ENCODE data around the gene ALG6. TPM values are rescaled to one million over a fixed set of nuclear protein-coding genes. Genes with fewer than 3 reads are reported as not detected.

ALG6 gene
- total and polyA plus RNA-seq, 2 donors (not counting 1 experiment from before 2014, with no cell fraction given), result 12.5 to 15.9 TPM

GRCh38 chr1:63450416-63450815, 83.0 kb downstream of the ALG6 start:
- H3K27me3 ChIP-seq (ENCODE audit: control insufficient read depth, insufficient read depth, low read length), result no peaks in the 10 kb centered on the region
- H2AFZ ChIP-seq (ENCODE audit: low read length), result no peak overlapping the region
- H3K36me3 ChIP-seq (ENCODE audit: control insufficient read depth, insufficient read depth, low read length), result no peaks in the 10 kb centered on the region
- no peak overlapping the region for H3K27ac ChIP-seq (ENCODE audit: insufficient read depth, low read length)
- no peaks in the 10 kb centered on the region for H4K20me1 ChIP-seq (ENCODE audit: control insufficient read depth, extremely low read depth, insufficient read depth, low read length)
- no peaks in the 10 kb centered on the region for H3K9me3 ChIP-seq (ENCODE audit: control insufficient read depth, insufficient read depth, low read depth, low read length)
- no peak overlapping the region for H3K9ac ChIP-seq (ENCODE audit: insufficient read depth, low read length)
- H3K79me2 ChIP-seq (ENCODE audit: control insufficient read depth, insufficient read depth, low read length), result no peaks in the 10 kb centered on the region
- TF ChIP-seq EZH2 (IDR thresholded peaks at IDR 0.05; ENCODE audit: low read length, missing control alignments) (no peak), CTCF (conservative IDR thresholded peaks at IDR 0.05 in 1 of 2, IDR thresholded peaks at IDR 0.05 in 1 of 2; ENCODE audit: low read depth in 1 of 2, low read length in 2 of 2) (no peak)
- H3K4me2 ChIP-seq (ENCODE audit: extremely low read depth, insufficient read depth, low read length), result no peak overlapping the region
- no peak overlapping the region for H3K4me3 ChIP-seq (replicated peaks in 1 of 4; ENCODE audit: control extremely low read depth in 1 of 4, insufficient read depth in 1 of 4, low read depth in 3 of 4, low read length in 4 of 4)
- DNase-seq (ENCODE audit: low read depth in 2 of 2), result no peak
- H3K4me1 ChIP-seq (ENCODE audit: control insufficient read depth, extremely low read depth, insufficient read depth, low read length), result peaks cover 5% of the 10 kb centered on the region

GRCh38 chr1:63453232-63453631, 85.8 kb downstream of the ALG6 start:
- Histone ChIP-seq H3K36me3 (ENCODE audit: control insufficient read depth, insufficient read depth, low read length) (no peaks in the 10 kb centered on the region), H3K4me1 (ENCODE audit: control insufficient read depth, extremely low read depth, insufficient read depth, low read length) (peaks cover 5% of the 10 kb centered on the region), H3K79me2 (ENCODE audit: control insufficient read depth, insufficient read depth, low read length) (no peaks in the 10 kb centered on the region), H3K27me3 (ENCODE audit: control insufficient read depth, insufficient read depth, low read length) (no peaks in the 10 kb centered on the region), H2AFZ (ENCODE audit: low read length) (no peak overlapping the region), H3K4me3 (replicated peaks in 1 of 4; ENCODE audit: control extremely low read depth in 1 of 4, insufficient read depth in 1 of 4, low read depth in 3 of 4, low read length in 4 of 4) (no peak overlapping the region), H3K9ac (ENCODE audit: insufficient read depth, low read length) (no peak overlapping the region), H3K4me2 (ENCODE audit: extremely low read depth, insufficient read depth, low read length) (no peak overlapping the region), H3K9me3 (ENCODE audit: control insufficient read depth, insufficient read depth, low read depth, low read length) (no peaks in the 10 kb centered on the region), H4K20me1 (ENCODE audit: control insufficient read depth, extremely low read depth, insufficient read depth, low read length) (no peaks in the 10 kb centered on the region), H3K27ac (ENCODE audit: insufficient read depth, low read length) (no peak overlapping the region)
- TF ChIP-seq EZH2 (IDR thresholded peaks at IDR 0.05; ENCODE audit: low read length, missing control alignments) (no peak), CTCF (conservative IDR thresholded peaks at IDR 0.05 in 1 of 2, IDR thresholded peaks at IDR 0.05 in 1 of 2; ENCODE audit: low read depth in 1 of 2, low read length in 2 of 2) (no peak)
- no peak for DNase-seq (ENCODE audit: low read depth in 2 of 2)

GRCh38 chr1:63454269-63454668, 86.8 kb downstream of the ALG6 start:
- DNase-seq (ENCODE audit: low read depth in 2 of 2), result peak; percentile 7 to 65
- no peaks in the 10 kb centered on the region for H3K9me3 ChIP-seq (ENCODE audit: control insufficient read depth, insufficient read depth, low read depth, low read length)
- H3K27me3 ChIP-seq (ENCODE audit: control insufficient read depth, insufficient read depth, low read length), result no peaks in the 10 kb centered on the region
- no peak overlapping the region for H3K4me3 ChIP-seq (replicated peaks in 1 of 4; ENCODE audit: control extremely low read depth in 1 of 4, insufficient read depth in 1 of 4, low read depth in 3 of 4, low read length in 4 of 4)
- no peaks in the 10 kb centered on the region for H4K20me1 ChIP-seq (ENCODE audit: control insufficient read depth, extremely low read depth, insufficient read depth, low read length)
- no peak overlapping the region for H3K27ac ChIP-seq (ENCODE audit: insufficient read depth, low read length)
- no peaks in the 10 kb centered on the region for H3K36me3 ChIP-seq (ENCODE audit: control insufficient read depth, insufficient read depth, low read length)
- no peaks in the 10 kb centered on the region for H3K79me2 ChIP-seq (ENCODE audit: control insufficient read depth, insufficient read depth, low read length)
- no peak overlapping the region for H3K4me2 ChIP-seq (ENCODE audit: extremely low read depth, insufficient read depth, low read length)
- TF ChIP-seq EZH2 (IDR thresholded peaks at IDR 0.05; ENCODE audit: low read length, missing control alignments), result no peak
- peak; percentile 42 to 50 for TF ChIP-seq CTCF (conservative IDR thresholded peaks at IDR 0.05 in 1 of 2, IDR thresholded peaks at IDR 0.05 in 1 of 2; ENCODE audit: low read depth in 1 of 2, low read length in 2 of 2)
- no peak overlapping the region for H2AFZ ChIP-seq (ENCODE audit: low read length)
- H3K9ac ChIP-seq (ENCODE audit: insufficient read depth, low read length), result no peak overlapping the region
- H3K4me1 ChIP-seq (ENCODE audit: control insufficient read depth, extremely low read depth, insufficient read depth, low read length), result peaks cover 2% of the 10 kb centered on the region
